A549 treated with Mapracorat at 1 μM for 4 hours (cell line): ENCODE data around the gene SLIT1. TPM values are rescaled to one million over a fixed set of nuclear protein-coding genes. Genes with fewer than 3 reads are reported as not detected.

Source experiments
- total RNA-seq: library from RNA; stranded (reverse); fragments of 200-300 nt; extraction: Qiagen RNA extraction; gene quantifications from 5 replicates; pipeline ENCODE4 v1.2.3, GENCODE V29; 2022

SLIT1 gene
- total RNA-seq, result 0.04 to 0.10 TPM (median 0.08 TPM) in 5 replicates

DNA sequence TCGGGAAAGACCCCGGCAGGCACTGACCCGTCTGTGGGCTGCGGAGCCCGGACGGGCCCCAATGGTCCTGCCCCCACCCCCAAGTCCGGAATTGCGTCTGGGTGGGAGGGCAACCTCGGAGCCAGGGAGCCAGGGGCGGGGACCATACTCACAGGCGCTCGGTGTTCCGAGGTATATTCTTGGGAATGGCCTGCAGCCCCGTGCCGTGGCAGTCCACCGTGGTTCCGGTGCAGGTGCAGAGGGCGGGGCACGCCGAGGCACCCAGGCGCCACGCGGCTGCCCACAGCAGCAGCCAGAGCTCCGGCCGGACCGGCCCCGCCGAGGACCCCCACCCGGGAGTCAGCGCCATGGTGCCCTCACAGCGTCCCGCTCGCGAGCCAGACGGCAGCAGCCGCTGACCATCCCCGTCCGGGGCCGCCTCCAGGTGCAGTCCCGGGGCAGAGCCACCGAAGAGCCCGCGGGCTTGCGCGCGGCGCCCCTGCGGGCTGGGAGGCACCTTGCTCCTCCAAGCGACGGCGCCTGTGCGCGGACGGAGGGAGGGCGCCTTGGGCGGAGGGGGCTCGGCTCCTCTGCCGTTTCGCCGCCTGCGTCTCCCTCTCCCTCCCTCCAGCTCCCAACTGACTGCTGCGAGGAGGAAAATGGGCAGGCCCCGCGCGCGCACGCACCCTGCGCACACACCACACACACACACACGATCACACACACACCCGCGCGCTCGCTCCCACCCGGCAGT, at the start of gene SLIT1:
TSS of gene SLIT1 (minus strand) at position 634 of the 733 bp plus-strand sequence. CDS start at position 349, 285 bp downstream.

Other genes starting within 250 kb of the SLIT1 start
- gene ARHGAP19, start 106.7 kb upstream of the SLIT1 start, total RNA-seq, result 4.6 to 5.5 TPM (median 5.0 TPM) in 5 replicates
- 1.2 to 2.8 TPM (median 1.6 TPM) in 5 replicates for gene FRAT1, start 133.3 kb upstream of the SLIT1 start, total RNA-seq
- 5.9 to 9.9 TPM (median 8.9 TPM) in 5 replicates for gene FRAT2, start 148.8 kb upstream of the SLIT1 start, total RNA-seq
- 49.9 to 64.6 TPM (median 56.3 TPM) in 5 replicates for gene RRP12, start 215.4 kb upstream of the SLIT1 start, total RNA-seq
- 569 to 637 TPM (median 623 TPM) in 5 replicates for gene PGAM1, start 240.2 kb upstream of the SLIT1 start, total RNA-seq